NCI-H82 (cell line): Measurements from ENCODE around the gene ADAMTSL3.
"Not testable (repeated sequence)": the region's sequence is repeated elsewhere in the genome, so short reads cannot be mapped to it uniquely, and the experiment has no call there.

Experiments used
- DNase-seq: peaks from one replicate; lab custom pipeline; 2025; lab: John Stamatoyannopoulos, UW

The ADAMTSL3 gene

DNA sequence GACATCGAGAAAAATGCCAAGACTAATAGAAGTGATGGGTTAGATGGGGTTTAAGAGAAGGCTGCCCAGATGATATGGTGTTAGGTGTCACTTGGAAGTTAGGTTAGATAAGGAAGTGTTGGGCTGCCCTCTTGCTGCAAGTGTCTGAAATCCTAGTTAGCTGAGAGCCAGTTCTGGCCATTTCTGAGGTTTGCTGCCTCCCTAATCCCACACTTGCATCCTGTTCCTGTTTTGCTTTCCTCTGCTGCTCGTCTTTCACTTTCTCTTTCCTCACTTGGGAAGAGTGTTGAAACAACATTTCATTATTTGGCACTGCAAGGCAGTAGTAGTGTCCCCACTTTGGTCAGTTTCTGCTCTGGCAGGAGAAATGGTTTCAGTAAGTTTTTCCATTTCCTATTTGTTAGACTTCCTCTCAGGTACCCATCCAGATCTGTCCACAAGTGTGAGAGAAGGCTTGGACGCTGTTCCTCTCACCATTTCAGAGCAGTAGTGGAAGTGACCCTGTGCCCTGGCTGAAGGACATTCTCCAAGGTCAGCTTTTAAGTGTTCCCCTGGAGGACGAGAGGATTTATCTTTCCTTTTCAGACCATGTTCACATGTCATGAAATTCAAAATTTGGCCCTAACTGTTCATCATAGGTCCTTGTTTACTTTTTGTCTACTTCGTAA is 93.3 kb downstream of the ADAMTSL3 start:
- peak; percentile 19 for DNase-seq

- DNase-seq: no peak
Measured at GRCh38 chr15:83747718-83748110, 93.8 kb downstream of the ADAMTSL3 start.

- DNase-seq: no peak
Measured at GRCh38 chr15:83753872-83754493, 100.1 kb downstream of the ADAMTSL3 start.

- DNase-seq: not testable (repeated sequence)
Measured at GRCh38 chr15:83757291-83757690, 103.4 kb downstream of the ADAMTSL3 start.

- DNase-seq: no peak
Measured at GRCh38 chr15:83762367-83762766, 108.4 kb downstream of the ADAMTSL3 start.

GRCh38 chr15:83764201-83764838 is 110.4 kb downstream of the ADAMTSL3 start:
- DNase-seq: no peak

DNA sequence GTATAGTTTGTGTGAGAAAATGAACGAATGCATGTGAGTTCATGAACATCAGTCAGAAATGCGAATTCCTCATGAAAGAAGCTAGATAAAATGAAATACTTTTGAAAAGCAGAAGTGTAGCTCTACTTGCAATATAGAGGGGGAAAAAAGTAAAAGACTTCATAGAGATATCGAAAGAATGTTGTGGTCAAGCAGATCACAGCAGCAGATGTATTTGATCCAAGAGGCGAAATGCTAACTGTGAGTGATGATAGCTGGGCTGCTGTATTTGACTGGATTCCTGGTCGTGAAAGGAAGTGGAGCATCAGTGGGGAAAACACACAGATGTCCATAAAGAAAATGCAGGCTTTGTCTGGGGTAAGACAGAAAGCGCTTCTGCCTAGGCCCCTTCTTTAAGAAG is 112.4 kb downstream of the ADAMTSL3 start:
- DNase-seq: no peak

DNA sequence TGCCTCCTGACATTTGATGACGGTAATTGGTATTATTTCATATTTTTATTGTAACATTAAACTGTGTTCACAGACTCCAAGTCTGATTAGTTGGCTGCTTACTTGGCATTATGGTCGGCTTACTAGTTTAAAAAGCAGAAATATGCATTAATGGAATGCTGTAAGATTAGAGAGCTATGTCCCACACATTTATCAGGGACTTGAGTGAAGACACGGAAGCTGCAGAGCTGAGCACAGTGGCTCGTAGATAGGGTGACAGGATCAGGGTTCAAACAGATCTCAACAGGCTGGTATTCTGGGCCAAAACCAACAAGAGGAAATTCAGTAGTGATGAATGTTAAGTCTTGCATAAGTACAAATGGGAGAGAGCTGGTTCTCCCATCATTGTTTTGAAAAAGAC is 113.8 kb downstream of the ADAMTSL3 start:
- no peak for DNase-seq

DNA sequence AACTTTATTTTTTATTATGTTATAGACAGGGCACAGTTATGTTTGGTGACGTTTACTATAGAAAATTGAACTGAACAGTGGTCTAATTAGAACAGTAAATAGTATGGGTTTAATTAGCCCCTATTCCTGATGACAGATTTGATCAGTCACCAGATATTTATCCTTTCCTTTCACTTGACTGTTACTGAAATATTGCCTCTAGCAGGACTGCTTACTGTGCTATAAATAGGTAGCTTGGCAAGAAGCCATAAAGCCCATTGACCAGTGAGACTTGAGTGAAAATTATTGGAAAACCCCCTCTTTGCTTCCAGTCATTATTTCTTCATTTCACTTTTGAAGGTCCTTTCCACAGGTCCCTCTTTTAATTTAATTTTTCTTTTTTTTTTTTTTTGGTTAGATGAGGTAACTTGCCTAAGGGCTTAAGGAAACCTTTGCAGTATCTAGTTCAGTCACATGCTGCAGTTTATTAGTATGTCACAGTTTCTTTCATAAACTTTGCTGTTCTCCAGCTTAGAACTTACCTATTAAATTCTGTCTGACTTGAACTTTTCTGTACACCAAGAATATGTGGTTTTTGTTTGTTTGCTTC is 115.6 kb downstream of the ADAMTSL3 start:
- peak; percentile 37 for DNase-seq

DNA sequence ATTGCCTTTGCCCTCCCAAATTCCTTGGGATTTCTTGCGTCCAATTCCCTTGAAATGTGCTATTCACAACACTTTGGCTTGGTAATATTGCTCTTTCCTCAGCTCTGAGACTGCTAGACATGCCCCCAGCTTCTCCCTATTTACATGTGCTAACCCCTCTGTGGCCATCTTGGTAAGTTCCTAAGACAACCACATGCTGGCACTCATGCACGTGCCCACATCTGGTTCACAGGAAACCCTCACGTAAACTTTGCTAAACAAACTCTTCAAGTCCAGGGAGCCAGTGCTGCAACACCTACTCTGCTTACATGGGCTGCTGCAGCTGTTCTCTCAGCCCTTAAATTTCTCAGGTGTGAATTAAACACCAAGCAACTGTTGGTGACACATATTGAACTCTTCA is 121.8 kb downstream of the ADAMTSL3 start:
- no peak for DNase-seq

GRCh38 chr15:83776986-83777385 is 123.1 kb downstream of the ADAMTSL3 start:
- no peak for DNase-seq

DNA sequence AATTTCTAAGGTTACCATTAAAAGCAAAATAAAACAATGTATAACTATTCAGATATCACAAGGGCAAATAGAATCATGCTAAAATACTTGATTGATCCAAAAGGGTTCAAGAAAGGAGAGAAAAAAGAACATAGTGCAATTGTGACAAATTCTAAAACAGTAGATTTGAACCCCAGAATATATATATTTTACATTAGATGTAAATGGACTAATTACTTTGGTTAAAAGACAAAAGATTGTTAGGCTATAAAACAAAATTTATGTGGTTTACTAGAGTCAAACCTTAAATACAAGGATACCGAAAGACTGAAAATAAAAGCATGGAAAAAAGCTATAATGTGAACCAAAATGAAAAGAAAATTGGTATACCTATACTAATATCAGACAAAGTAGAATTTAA is 129.3 kb downstream of the ADAMTSL3 start:
- no peak for DNase-seq

GRCh38 chr15:83784975-83785374 is 131.1 kb downstream of the ADAMTSL3 start:
- no peak for DNase-seq

DNA sequence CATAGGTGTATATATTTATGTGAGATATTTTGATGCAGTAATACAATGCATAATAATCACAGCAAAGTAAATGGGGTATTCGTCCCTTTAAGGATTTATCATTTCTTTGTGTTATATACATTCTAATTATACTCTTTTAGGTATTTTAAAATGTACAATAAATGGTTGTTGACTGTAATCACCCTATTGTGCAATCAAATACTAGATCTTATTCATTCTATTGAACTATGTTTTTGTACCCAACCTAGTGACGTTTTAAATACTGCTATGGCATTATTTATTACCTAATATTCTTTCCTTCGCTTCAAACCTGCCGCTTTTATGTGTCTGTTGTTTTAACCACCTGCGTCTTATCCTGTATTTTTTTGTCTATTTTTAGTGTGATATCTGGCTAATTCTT is 132.4 kb downstream of the ADAMTSL3 start:
- no peak for DNase-seq

GRCh38 chr15:83793069-83793468 is 139.1 kb downstream of the ADAMTSL3 start:
- DNase-seq: no peak

- no peak for DNase-seq
Measured at GRCh38 chr15:83794209-83794608, 140.3 kb downstream of the ADAMTSL3 start.

DNA sequence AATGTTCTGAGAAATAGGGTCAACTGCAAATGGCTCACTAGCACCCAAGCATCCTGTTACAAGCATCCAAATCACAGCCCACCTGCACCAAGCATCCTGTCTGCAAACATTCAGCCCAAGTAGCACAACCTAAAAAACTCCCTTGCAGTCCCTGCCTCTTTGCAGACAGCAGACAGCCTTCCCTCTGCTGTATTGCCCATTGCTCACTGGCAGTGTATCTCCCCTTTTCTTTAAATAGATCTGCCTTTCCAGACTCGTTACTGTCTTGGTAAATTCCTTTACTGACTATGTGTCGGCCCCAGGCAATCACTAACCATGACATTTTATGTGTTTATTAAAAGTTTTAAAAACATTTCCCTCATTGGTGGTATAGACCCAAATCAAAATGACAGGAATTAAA is 155.4 kb downstream of the ADAMTSL3 start:
- DNase-seq: no peak

DNA sequence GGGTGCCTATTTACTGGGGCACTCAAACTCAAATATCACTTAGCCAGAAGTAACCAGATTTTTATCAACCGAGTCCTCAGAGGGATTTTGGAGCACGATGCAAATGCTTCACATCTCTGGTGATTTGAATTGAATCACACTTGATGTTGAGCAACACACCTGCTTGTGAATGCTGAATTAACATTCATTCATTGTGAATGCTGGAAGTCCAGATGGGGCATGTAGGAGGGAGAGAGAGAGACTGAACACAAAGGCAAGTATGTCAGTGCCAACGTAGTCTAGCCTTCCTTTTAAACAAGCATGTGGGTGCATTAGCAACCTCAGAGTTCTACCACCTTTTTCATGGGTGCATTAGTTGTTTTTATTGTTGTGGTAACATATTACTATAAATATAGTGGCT is 156.2 kb downstream of the ADAMTSL3 start:
- DNase-seq: no peak

- peak; percentile 22 for DNase-seq
Measured at GRCh38 chr15:83813682-83814081, 159.8 kb downstream of the ADAMTSL3 start.

DNA sequence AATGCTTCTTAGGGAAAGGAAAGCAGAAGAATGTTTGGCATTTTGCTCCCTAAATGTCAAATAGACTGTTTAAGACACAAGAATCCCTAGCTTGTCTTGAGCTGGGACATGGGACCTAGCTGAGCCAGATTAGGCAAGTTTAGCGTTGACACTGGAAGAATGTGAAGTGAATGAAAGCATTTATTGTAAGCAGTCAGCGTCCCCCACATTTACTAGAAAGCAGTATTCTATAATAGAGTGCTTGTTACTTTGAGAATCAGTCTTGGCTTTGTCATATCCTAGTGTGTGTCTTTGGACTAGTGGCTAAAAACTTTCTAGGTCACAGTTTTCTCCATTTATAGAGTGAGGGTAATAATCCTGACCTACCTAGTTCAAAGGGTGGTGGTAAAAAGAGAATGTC is 161.6 kb downstream of the ADAMTSL3 start:
- DNase-seq: no peak

DNA sequence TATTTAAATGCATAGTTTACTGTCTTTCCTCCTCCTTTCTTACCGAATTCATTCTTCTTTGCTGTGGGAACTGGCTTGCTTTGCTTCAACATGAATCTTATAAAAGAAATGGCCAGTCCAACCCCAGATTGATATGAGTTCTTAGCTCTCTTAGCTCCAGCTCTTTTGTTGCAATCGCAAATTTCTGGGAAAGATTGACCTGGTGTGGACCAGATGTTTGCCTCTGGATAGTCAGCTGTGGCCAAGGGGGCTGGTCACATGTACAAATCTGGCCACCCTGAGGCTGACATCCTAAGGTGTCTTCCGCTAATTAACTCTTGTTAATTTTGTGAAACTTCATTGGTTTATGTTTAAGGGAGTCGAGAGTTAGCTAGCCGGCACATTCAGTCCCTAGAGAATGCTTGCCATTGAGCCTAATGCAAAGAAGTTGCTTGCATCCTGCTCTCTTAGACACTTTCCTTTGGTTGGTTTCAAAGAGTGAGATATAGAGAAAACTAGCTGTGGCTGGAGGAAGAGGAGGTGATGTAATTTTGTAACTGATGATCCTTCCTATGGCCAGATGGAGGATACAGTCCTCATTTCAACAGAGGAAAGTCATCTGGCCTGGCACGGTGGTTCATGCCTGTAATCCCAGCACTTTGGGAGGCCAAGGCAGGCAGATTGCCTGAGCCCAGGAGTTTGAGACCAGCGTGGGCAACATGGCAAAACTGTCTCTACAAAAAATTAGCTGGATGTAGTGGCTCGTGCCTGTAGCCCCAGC is 162.4 kb downstream of the ADAMTSL3 start:
- DNase-seq: no peak

DNA sequence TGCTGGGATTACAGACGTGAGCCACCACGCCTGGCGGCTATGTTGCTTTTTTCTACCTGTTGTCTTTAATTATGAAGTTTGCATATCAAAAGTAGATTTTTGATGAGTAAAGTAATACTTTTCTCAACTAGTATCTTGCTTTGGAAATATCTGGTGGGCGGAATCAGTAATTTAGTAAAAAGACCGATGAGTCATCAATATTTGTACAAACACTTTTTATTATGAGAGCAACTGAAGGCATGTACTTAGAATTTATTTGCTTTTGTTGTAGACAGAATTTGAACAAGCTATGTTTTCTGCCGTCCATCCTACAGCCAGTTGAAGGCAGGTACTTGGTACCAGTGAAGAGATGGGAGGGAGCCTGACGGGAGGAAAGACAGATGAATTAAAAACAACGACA is 164.7 kb downstream of the ADAMTSL3 start:
- no peak for DNase-seq
